ENCODE measurements around the gene LPXN.

Gene LPXN

GRCh38 chr11:58511636-58512035 is 64.0 kb downstream of the LPXN start:
- DNase-seq: no peak

GRCh38 chr11:58509748-58510147 is 65.9 kb downstream of the LPXN start:
- no peak for DNase-seq

GRCh38 chr11:58508814-58509213 is 66.8 kb downstream of the LPXN start:
- no peak for DNase-seq

GRCh38 chr11:58508005-58508404 is 67.7 kb downstream of the LPXN start, which contains the start of gene OR5B21:
Gene OR5B21 (minus strand): TSS chr11:58508105. CDS start chr11:58508105, 0 bp downstream.
- DNase-seq: no peak

GRCh38 chr11:58507355-58507754 is 68.3 kb downstream of the LPXN start:
- DNase-seq: no peak

GRCh38 chr11:58506935-58507334 is 68.7 kb downstream of the LPXN start:
- DNase-seq: no peak

- no peak for DNase-seq
Measured at GRCh38 chr11:58505849-58506248, 69.8 kb downstream of the LPXN start.

- no peak for DNase-seq
Measured at GRCh38 chr11:58504232-58504631, 71.4 kb downstream of the LPXN start.

- no peak for DNase-seq
Measured at GRCh38 chr11:58503361-58503856, 72.2 kb downstream of the LPXN start.

GRCh38 chr11:58502004-58502403 is 73.7 kb downstream of the LPXN start:
- DNase-seq: no peak

- peak in 1 of 2 donors; percentile 28 for DNase-seq
Measured at GRCh38 chr11:58498464-58498863, 77.2 kb downstream of the LPXN start.

- no peak for DNase-seq
Measured at GRCh38 chr11:58497951-58498350, 77.7 kb downstream of the LPXN start.

GRCh38 chr11:58495906-58496305 is 79.8 kb downstream of the LPXN start:
- no peak for DNase-seq

- no peak for DNase-seq
Measured at GRCh38 chr11:58494101-58494500, 81.6 kb downstream of the LPXN start.

GRCh38 chr11:58493676-58494075 is 82.0 kb downstream of the LPXN start:
- DNase-seq: no peak

- no peak for DNase-seq
Measured at GRCh38 chr11:58490827-58491226, 84.8 kb downstream of the LPXN start.

GRCh38 chr11:58487170-58487569 is 88.5 kb downstream of the LPXN start:
- DNase-seq: no peak

GRCh38 chr11:58485961-58486360 is 89.7 kb downstream of the LPXN start:
- DNase-seq: no peak
